Mucosa of stomach (tissue), 1 donor: Measurements from ENCODE around the gene PADI3.
"Not testable (repeated sequence)": the region's sequence is repeated elsewhere in the genome, so short reads cannot be mapped to it uniquely, and the experiment has no call there.

Experiments used
- H3K27me3 ChIP-seq: one replicate; pipeline ENCODE4 v1.7.0; 2013; ENCODE audit warnings: mild to moderate bottlenecking, low read length; ENCODE audit not compliant: control insufficient read depth, insufficient read depth
- H3K36me3 ChIP-seq: one replicate; pipeline ENCODE4 v1.7.0; 2013; ENCODE audit warnings: low read length; ENCODE audit not compliant: control insufficient read depth, insufficient read depth
- H3K4me1 ChIP-seq: one replicate; pipeline ENCODE4 v1.7.0; 2013; ENCODE audit warnings: mild to moderate bottlenecking, low read length; ENCODE audit not compliant: control insufficient read depth, insufficient read depth
- H3K4me3 ChIP-seq: one replicate; pipeline ENCODE4 v1.7.0; 2013; ENCODE audit warnings: low read length
- H3K9ac ChIP-seq: one replicate; pipeline ENCODE4 v1.7.0; 2013; ENCODE audit warnings: mild to moderate bottlenecking, low read length, moderate library complexity
- H3K9me3 ChIP-seq: one replicate; pipeline ENCODE4 v1.7.0; 2013; ENCODE audit warnings: mild to moderate bottlenecking, low read length, moderate library complexity; ENCODE audit not compliant: control insufficient read depth
- donor health status: Pancreatic carcinoma.

PADI3 gene

GRCh38 chr1:17314491-17314971 lies 65.6 kb downstream of the PADI3 start:
- H3K27me3 ChIP-seq = peaks cover 10% of the 10 kb centered on the region
- no peaks in the 10 kb centered on the region for H3K36me3 ChIP-seq
- H3K4me3 ChIP-seq = no peak overlapping the region
- no peak overlapping the region for H3K9ac ChIP-seq
- H3K4me1 ChIP-seq = no peaks in the 10 kb centered on the region
- H3K9me3 ChIP-seq = no peaks in the 10 kb centered on the region

GRCh38 chr1:17315542-17316130 lies 66.7 kb downstream of the PADI3 start:
- Histone ChIP-seq H3K9me3 (no peaks in the 10 kb centered on the region), H3K4me1 (no peaks in the 10 kb centered on the region), H3K9ac (no peak overlapping the region), H3K27me3 (no peaks in the 10 kb centered on the region), H3K36me3 (no peaks in the 10 kb centered on the region), H3K4me3 (no peak overlapping the region)

DNA sequence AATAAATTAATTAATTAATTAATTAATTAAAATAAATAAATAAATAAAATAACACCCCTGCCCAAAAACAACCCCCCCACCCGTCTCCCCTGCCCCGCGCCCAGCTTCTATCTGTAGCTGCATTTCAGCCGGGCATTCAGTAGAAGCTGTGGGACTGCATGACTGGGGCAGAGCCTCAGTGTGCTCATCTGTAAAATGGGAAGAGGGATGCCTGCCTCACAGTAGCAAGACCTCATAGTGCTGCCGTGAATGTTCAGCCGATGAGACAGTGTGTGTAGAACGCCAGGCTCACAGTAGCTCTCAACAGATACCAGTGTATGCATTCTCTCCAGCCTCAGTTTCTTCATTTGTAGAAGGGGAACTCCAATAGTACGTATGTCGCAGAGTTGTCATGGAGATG lies 67.8 kb downstream of the PADI3 start:
- Histone ChIP-seq H3K4me3 (no peak overlapping the region), H3K4me1 (no peaks in the 10 kb centered on the region), H3K9ac (no peak overlapping the region), H3K36me3 (no peaks in the 10 kb centered on the region), H3K27me3 (no peaks in the 10 kb centered on the region), H3K9me3 (no peaks in the 10 kb centered on the region)

DNA sequence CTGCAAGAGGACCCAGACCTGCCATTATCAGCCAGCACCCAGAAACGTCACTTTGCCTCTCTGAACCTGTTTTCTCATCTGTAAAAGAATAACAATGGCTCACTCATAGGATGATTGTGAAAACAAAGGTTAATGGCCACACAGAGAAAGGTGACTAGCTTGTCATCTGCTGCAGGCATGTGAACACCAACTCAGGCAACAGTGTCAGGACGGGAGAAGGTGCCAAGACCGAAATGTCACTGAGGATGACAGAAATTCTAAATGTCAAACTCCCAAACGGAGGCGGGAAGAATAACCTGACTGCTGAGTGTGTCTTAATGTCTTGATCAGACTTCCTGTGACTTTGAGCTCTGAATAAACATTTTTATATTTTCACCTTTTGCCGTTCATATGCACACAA lies 69.4 kb downstream of the PADI3 start:
- no peaks in the 10 kb centered on the region for H3K36me3 ChIP-seq
- H3K27me3 ChIP-seq = no peaks in the 10 kb centered on the region
- no peak overlapping the region for H3K9ac ChIP-seq
- H3K9me3 ChIP-seq = no peaks in the 10 kb centered on the region
- H3K4me3 ChIP-seq = no peak overlapping the region
- H3K4me1 ChIP-seq = no peaks in the 10 kb centered on the region

DNA sequence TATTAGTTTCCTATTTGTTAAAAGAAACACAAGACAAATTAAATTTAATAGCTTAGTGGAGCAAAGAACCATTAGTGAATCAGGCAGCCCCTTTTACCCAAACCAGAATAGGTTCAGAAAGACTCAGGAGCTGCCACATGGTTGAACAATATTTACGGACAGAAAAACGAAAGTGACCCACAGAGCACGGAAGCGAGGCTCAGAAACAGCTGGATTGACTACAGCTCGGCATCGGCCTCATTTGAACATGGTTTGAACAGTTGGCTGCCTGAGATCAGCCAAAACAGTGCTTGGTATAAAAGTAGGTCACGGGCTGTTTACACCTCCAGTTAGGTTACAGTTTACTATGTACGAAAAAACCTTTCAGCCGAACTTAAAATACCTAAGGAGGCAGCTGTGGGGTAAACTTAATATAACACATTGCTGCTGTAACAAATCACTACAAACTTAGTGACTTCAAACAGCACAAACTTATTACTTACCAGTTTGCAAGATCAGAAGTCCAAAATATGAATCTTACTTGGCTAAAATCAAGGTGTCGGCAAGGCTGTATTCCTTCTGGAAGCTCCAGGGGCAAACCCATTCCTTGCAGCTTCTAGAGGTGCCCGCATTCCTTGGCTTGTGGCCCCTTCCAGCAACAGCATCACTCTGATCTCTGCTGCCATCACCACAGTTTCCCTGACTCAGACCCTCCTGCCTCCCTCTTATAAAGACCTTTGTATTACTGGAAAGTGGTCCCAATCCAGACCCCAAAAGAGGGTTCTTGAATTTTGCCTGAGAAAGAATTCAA lies 70.9 kb downstream of the PADI3 start:
- no peak overlapping the region for H3K9ac ChIP-seq
- no peaks in the 10 kb centered on the region for H3K27me3 ChIP-seq
- no peaks in the 10 kb centered on the region for H3K4me1 ChIP-seq
- H3K9me3 ChIP-seq = no peaks in the 10 kb centered on the region
- H3K36me3 ChIP-seq = no peaks in the 10 kb centered on the region
- H3K4me3 ChIP-seq = no peak overlapping the region

- not testable (repeated sequence) for H3K9me3 ChIP-seq, H3K36me3 ChIP-seq, H3K4me1 ChIP-seq, H3K27me3 ChIP-seq, H3K9ac ChIP-seq, H3K4me3 ChIP-seq
Observed at GRCh38 chr1:17321857-17322390, 73.0 kb downstream of the PADI3 start.

GRCh38 chr1:17328855-17329254 lies 80.0 kb downstream of the PADI3 start:
- Histone ChIP-seq H3K9me3 (no peaks in the 10 kb centered on the region), H3K4me1 (no peaks in the 10 kb centered on the region), H3K4me3 (no peak overlapping the region), H3K27me3 (peaks cover 3% of the 10 kb centered on the region), H3K36me3 (no peaks in the 10 kb centered on the region), H3K9ac (no peak overlapping the region)

DNA sequence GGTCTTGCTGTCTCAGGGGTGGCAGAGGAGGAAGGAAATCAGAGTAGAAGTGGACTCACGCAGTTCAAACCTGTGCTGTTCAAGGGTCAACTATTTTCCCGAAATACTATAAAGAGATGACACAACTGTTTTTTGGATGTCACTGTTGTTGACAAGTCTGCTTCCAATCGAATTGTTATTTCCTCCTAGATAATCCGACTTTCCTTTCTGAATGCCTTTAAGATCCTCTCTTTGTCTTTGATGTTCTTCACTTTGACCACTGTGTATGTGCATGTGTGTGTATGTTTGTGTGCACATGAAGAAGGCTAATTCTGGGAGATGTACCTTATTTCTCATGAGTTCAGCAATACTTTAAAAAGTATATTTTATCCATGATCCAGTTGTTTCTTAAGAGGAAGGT lies 80.7 kb downstream of the PADI3 start:
- Histone ChIP-seq H3K9ac (no peak overlapping the region), H3K4me3 (no peak overlapping the region), H3K27me3 (peaks cover 3% of the 10 kb centered on the region), H3K9me3 (no peaks in the 10 kb centered on the region), H3K4me1 (no peaks in the 10 kb centered on the region), H3K36me3 (no peaks in the 10 kb centered on the region)

DNA sequence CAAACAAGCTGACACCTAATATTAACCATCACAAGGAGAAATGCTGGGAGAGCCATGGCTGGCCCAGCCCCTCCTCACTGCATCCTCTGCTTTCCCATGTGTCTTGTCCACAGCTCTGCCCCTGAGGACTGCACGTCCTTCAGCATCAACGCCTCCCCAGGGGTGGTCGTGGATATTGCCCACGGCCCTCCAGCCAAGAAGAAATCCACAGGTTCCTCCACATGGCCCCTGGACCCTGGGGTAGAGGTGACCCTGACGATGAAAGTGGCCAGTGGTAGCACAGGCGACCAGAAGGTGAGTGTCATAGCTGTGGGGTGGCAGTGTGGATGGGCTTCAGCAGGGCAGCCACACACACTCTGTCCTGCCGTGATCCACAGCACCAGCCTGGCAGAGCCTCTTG lies 82.0 kb downstream of the PADI3 start:
- peaks cover 3% of the 10 kb centered on the region for H3K27me3 ChIP-seq

DNA sequence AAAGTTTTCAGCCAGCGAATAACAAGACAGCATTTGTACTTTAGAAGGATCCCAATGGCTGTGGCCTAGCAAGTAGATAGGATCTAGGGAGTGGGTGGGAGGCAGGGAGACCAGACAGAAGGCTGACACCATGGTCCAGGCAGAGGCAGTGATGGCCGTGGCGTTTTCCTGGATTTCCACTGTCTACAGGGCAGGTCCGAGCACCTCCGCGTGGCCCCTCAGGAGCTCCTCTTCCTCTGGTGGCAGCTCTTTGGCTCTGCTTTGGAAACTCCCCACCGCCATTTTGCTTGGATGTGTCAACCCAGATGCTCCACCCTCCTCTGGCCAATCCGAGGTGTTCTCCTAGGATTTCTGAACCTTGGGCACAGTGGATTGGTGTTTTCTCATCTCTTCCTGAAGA lies 84.2 kb downstream of the PADI3 start:
- Histone ChIP-seq H3K27me3 (peaks cover 3% of the 10 kb centered on the region), H3K9ac (no peak overlapping the region), H3K4me3 (no peak overlapping the region), H3K4me1 (no peaks in the 10 kb centered on the region), H3K36me3 (no peaks in the 10 kb centered on the region), H3K9me3 (no peaks in the 10 kb centered on the region)

More for the DNA sequence above, 82.0 kb downstream of the PADI3 start:
- H3K9me3 ChIP-seq = no peaks in the 10 kb centered on the region
- no peak overlapping the region for H3K9ac ChIP-seq
- H3K36me3 ChIP-seq = no peaks in the 10 kb centered on the region
- no peaks in the 10 kb centered on the region for H3K4me1 ChIP-seq
- H3K4me3 ChIP-seq = no peak overlapping the region
